H9 (cell line): Measurements from ENCODE around the gene CFAP73. TPM values are rescaled to one million over a fixed set of nuclear protein-coding genes. Genes with fewer than 3 reads are reported as not detected.
A peak's percentile ranks its signal among the peaks of the same experiment; 100 is the strongest.

Source experiments
- DNase-seq: peaks from one replicate; pipeline ENCODE4 v3.0.0-alpha.2; 2017
- H2AFZ ChIP-seq: one replicate; pipeline ENCODE4 v1.6.1; 2013; ENCODE audit warnings: mild to moderate bottlenecking, low read length, control low read depth, moderate library complexity
- H2AK5ac ChIP-seq: 2 replicates; pipeline ENCODE4 v1.6.1; 2013; ENCODE audit warnings: low read length, control low read depth, mixed read lengths; ENCODE audit not compliant: insufficient read length
- H2BK120ac ChIP-seq: one replicate; pipeline ENCODE4 v1.6.1; 2013; ENCODE audit warnings: low read depth, mild to moderate bottlenecking, low read length, control low read depth, inconsistent platforms; ENCODE audit not compliant: poor library complexity, severe bottlenecking
- H2BK12ac ChIP-seq: 2 replicates; pipeline ENCODE4 v1.6.1; 2013; ENCODE audit warnings: low read length, control low read depth, mixed read lengths, low read depth; ENCODE audit not compliant: insufficient read length
- H2BK15ac ChIP-seq: 2 replicates; pipeline ENCODE4 v1.6.1; 2013; ENCODE audit warnings: low read depth, low read length, control low read depth
- H2BK20ac ChIP-seq: one replicate; pipeline ENCODE4 v1.6.1; 2013; ENCODE audit warnings: low read depth, mild to moderate bottlenecking, low read length, control low read depth, inconsistent platforms; ENCODE audit not compliant: poor library complexity, severe bottlenecking
- H2BK5ac ChIP-seq: 2 replicates; pipeline ENCODE4 v1.6.1; 2013; ENCODE audit warnings: low read length, control low read depth, mixed read lengths; ENCODE audit not compliant: insufficient read length
- H3K14ac ChIP-seq: 2 replicates; pipeline ENCODE4 v1.6.1; 2013; ENCODE audit warnings: low read length, control low read depth; ENCODE audit not compliant: insufficient read depth
- H3K18ac ChIP-seq: 2 replicates; pipeline ENCODE4 v1.6.1; 2013; ENCODE audit warnings: low read depth, mild to moderate bottlenecking, mixed read lengths, low read length, control low read depth; ENCODE audit not compliant: insufficient read length
- H3K23ac ChIP-seq: 2 replicates; pipeline ENCODE4 v1.6.1; 2013; ENCODE audit warnings: low read length, control low read depth, mixed read lengths, low read depth; ENCODE audit not compliant: insufficient read length
- H3K23me2 ChIP-seq: 2 replicates; pipeline ENCODE4 v1.6.1; 2013; ENCODE audit warnings: low read depth, mild to moderate bottlenecking, mixed read lengths, low read length, control low read depth; ENCODE audit not compliant: insufficient read length, poor library complexity, severe bottlenecking
- H3K27ac ChIP-seq: 2 replicates; pipeline ENCODE4 v1.5.1; 2013; ENCODE audit warnings: low read length, control low read depth, mixed read lengths, low read depth; ENCODE audit not compliant: insufficient read length
- H3K27me3 ChIP-seq: 2 replicates; pipeline ENCODE4 v1.6.1; 2013; ENCODE audit warnings: low read length, control low read depth, inconsistent platforms; ENCODE audit not compliant: insufficient read depth
- H3K4ac ChIP-seq: 2 replicates; pipeline ENCODE4 v1.6.1; 2013; ENCODE audit warnings: low read depth, mild to moderate bottlenecking, control low read depth, inconsistent platforms, low read length, moderate library complexity
- H3K4me1 ChIP-seq: 2 replicates; pipeline ENCODE4 v1.6.1; 2013; ENCODE audit warnings: low read length, control low read depth, inconsistent platforms; ENCODE audit not compliant: insufficient read depth
- H3K4me2 ChIP-seq: 2 replicates; pipeline ENCODE4 v1.6.1; 2013; ENCODE audit warnings: low read length, control low read depth, mixed read lengths; ENCODE audit not compliant: insufficient read length, insufficient read depth
- H3K56ac ChIP-seq: 2 replicates; pipeline ENCODE4 v1.6.1; 2013; ENCODE audit warnings: low read depth, mild to moderate bottlenecking, mixed read lengths, low read length, control low read depth; ENCODE audit not compliant: insufficient read length
- H3K79me1 ChIP-seq: 2 replicates; pipeline ENCODE4 v1.6.1; 2013; ENCODE audit warnings: low read depth, mild to moderate bottlenecking, moderate library complexity, low read length, control low read depth, inconsistent platforms; ENCODE audit not compliant: insufficient read depth, poor library complexity, severe bottlenecking
- H3K79me2 ChIP-seq: 2 replicates; pipeline ENCODE4 v1.6.1; 2013; ENCODE audit warnings: low read length, control low read depth, inconsistent platforms; ENCODE audit not compliant: insufficient read depth
- H3K9ac ChIP-seq: 2 replicates; pipeline ENCODE4 v1.6.1; 2013; ENCODE audit warnings: low read length, control low read depth, mixed read lengths; ENCODE audit not compliant: insufficient read length; ENCODE audit errors: extremely low read depth
- H3K9me3 ChIP-seq: one replicate; pipeline ENCODE4 v1.6.1; 2013; ENCODE audit warnings: low read depth, low read length, inconsistent platforms; ENCODE audit not compliant: control insufficient read depth
- H3T11ph ChIP-seq: one replicate; pipeline ENCODE4 v1.6.1; 2013; ENCODE audit warnings: mild to moderate bottlenecking, low read length, control low read depth, inconsistent platforms
- H4K20me1 ChIP-seq: one replicate; pipeline ENCODE4 v1.6.1; 2013; ENCODE audit not compliant: control insufficient read depth, insufficient read length, insufficient read depth
- H4K5ac ChIP-seq: 2 replicates; pipeline ENCODE4 v1.6.1; 2013; ENCODE audit warnings: low read depth, mild to moderate bottlenecking, mixed read lengths, low read length, control low read depth; ENCODE audit not compliant: insufficient read length
- H4K8ac ChIP-seq: replicated peaks from 2 replicates; pipeline ENCODE4 v1.6.1; 2013; ENCODE audit warnings: low read length, control low read depth, mixed read lengths, low read depth; ENCODE audit not compliant: insufficient read length
- H4K91ac ChIP-seq: 2 replicates; pipeline ENCODE4 v1.6.1; 2013; ENCODE audit warnings: low read depth, mild to moderate bottlenecking, moderate library complexity, mixed read lengths, low read length, control low read depth; ENCODE audit not compliant: insufficient read length
- H3K27ac Mint-ChIP-seq, 3 experiments: 2 replicates in 2 of 3; 3 replicates in 1 of 3; pipeline ENCODE4 v1.8.0; 2020 to 2021; ENCODE audit warnings: mixed read lengths in 3 of 3, mild to moderate bottlenecking in 1 of 3, moderate library complexity in 1 of 3
- H3K27me3 Mint-ChIP-seq: 2 replicates; pipeline ENCODE4 v1.8.0; 2021; ENCODE audit warnings: low read depth, mild to moderate bottlenecking, moderate library complexity, mixed read lengths
- H3K36me3 Mint-ChIP-seq, 3 experiments: 2 replicates in 2 of 3; 3 replicates in 1 of 3; pipeline ENCODE4 v1.8.0; 2020 to 2021; ENCODE audit warnings: low read depth in 3 of 3, mixed read lengths in 3 of 3; ENCODE audit not compliant: insufficient read depth in 1 of 3
- H3K4me1 Mint-ChIP-seq, 2 experiments: 2 replicates each; pipeline ENCODE4 v1.8.0; 2020; ENCODE audit warnings: mixed read lengths in 2 of 2
- H3K4me3 Mint-ChIP-seq, 2 experiments: 2 replicates in 1 of 2; 3 replicates in 1 of 2; pipeline ENCODE4 v1.8.0; 2020 to 2021; ENCODE audit warnings: mild to moderate bottlenecking in 2 of 2, mixed read lengths in 2 of 2, moderate library complexity in 1 of 2
- H3K9me3 Mint-ChIP-seq, 2 experiments: 2 replicates in 1 of 2; 3 replicates in 1 of 2; pipeline ENCODE4 v1.8.0; 2020; ENCODE audit warnings: mild to moderate bottlenecking in 2 of 2, mixed read lengths in 2 of 2, moderate library complexity in 1 of 2
- CTCF ChIP-seq: fragments of 200-600 bp; sonication (generic); conservative IDR thresholded peaks from 3 replicates; pipeline ENCODE4 v1.8.0; 2021; ENCODE audit warnings: antibody characterized with exemption, mild to moderate bottlenecking
- WGBS: extraction: QIAGEN DNeasy Blood & Tissue Kit; methylation state at CpG from one replicate; pipeline ENCODE4 v1.1.7; 2013; ENCODE audit warnings: missing lambda C conversion rate, low lambda C conversion rate, mixed read lengths; ENCODE audit not compliant: insufficient read length; ENCODE audit errors: extremely low coverage; 5-methylcytosine and 5-hydroxymethylcytosine counted together
- total RNA-seq: library from RNA; stranded (reverse); gene quantifications from 2 replicates; pipeline ENCODE4 v1.2.1, GENCODE V29; 2021

The CFAP73 gene
- total RNA-seq, 1 experiment from 2014 or later, result not detected

DNA sequence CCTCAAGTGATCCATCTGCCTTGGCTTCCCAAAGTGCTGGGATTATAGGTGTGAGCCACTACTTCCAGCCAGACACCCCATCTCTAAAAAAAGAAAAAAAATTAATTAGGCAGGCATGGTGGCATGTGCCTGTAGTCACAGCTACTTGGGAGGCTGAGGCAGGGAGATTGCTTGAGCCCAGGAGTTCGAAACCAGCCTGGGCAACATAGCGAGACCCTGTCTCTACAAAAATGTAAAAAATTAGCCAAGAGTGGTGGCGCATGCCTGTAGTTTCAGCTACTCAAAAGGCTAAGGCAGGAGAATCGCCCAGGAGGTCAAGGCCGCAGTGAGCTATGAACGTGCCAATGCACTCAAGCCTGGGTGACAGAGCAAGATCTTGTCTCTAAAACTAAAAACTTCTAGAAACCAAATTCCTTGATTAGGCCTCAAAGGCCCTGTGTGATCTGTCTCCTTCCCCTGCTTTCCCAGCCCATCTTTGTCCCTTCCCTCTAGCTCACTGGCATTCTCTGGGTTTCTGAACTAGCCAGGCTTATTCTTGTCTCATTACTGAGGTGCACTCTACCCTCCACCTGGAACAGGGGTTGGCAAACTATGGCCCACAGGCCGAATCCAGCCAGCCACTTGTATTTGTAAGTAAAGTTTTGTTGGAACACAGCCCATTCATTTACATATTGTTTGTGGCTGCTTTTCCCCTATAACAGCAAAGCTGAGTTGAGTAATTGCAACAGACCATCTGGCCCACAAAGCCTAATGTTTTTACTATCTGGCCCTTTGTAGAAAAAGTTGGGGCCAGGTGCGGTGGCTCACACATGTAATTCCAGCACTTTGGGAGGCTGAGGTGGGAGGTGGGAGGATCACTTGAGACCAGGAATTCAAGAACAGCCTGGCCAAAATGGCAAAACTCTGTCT, 54.6 kb downstream of the CFAP73 start:
- Histone ChIP-seq H3K27me3 (no peaks in the 10 kb centered on the region), H4K91ac (no peak overlapping the region), H3K23ac (no peak overlapping the region), H3K4me2 (no peak overlapping the region), H3K23me2 (no peaks in the 10 kb centered on the region), H2AK5ac (no peak overlapping the region), H3K9ac (no peak overlapping the region), H3K4ac (no peak overlapping the region), H3K27ac (no peak overlapping the region), H3K18ac (no peak overlapping the region), H3K14ac (no peak overlapping the region), H3K79me2 (no peaks in the 10 kb centered on the region), H4K20me1 (no peaks in the 10 kb centered on the region), H4K8ac (no peak overlapping the region), H3K9me3 (no peaks in the 10 kb centered on the region), H3K79me1 (no peaks in the 10 kb centered on the region), H3K56ac (no peak overlapping the region), H2AFZ (no peak overlapping the region), H2BK120ac (no peak overlapping the region), H3K4me1 (peaks cover 3% of the 10 kb centered on the region; the same call in 1 of the 2 replicates), H4K5ac (no peak overlapping the region), H2BK5ac (no peak overlapping the region), H2BK20ac (no peak overlapping the region), H3T11ph (no peak overlapping the region), H2BK15ac (no peak overlapping the region), H2BK12ac (no peak overlapping the region)
- Mint-ChIP-seq H3K4me3 (no peak overlapping the region), H3K9me3 (peaks cover 0 to 6% of the 10 kb centered on the region in 2 experiments; a peak in 1 of 5 replicates), H3K27me3 (no peaks in the 10 kb centered on the region; the same call in 1 of the 2 replicates), H3K27ac (peak overlapping the region in 1 of 3 experiments; percentile 84; a peak in 2 of 7 replicates), H3K4me1 (peaks cover 12 to 14% of the 10 kb centered on the region in 2 experiments), H3K36me3 (peaks cover 2 to 13% (median 6%) of the 10 kb centered on the region in 3 experiments; a peak in 6 of 7 replicates)
- TF ChIP-seq CTCF, result no peak
- no peak for DNase-seq
- no CpG with 5 or more reads among the region's 8 CpGs for whole genome bisulfite sequencing
